NCI-H524 treated with DMSO at 0.1 percent for 48 hours (cell line): ENCODE data around the gene LUC7L.
"Not testable (repeated sequence)": the region's sequence is repeated elsewhere in the genome, so short reads cannot be mapped to it uniquely, and the experiment has no call there.

Experiments
- DNase-seq: peaks from one replicate; lab custom pipeline; 2025; lab: John Stamatoyannopoulos, UW

LUC7L gene, protein sequence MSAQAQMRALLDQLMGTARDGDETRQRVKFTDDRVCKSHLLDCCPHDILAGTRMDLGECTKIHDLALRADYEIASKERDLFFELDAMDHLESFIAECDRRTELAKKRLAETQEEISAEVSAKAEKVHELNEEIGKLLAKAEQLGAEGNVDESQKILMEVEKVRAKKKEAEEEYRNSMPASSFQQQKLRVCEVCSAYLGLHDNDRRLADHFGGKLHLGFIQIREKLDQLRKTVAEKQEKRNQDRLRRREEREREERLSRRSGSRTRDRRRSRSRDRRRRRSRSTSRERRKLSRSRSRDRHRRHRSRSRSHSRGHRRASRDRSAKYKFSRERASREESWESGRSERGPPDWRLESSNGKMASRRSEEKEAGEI

DNA sequence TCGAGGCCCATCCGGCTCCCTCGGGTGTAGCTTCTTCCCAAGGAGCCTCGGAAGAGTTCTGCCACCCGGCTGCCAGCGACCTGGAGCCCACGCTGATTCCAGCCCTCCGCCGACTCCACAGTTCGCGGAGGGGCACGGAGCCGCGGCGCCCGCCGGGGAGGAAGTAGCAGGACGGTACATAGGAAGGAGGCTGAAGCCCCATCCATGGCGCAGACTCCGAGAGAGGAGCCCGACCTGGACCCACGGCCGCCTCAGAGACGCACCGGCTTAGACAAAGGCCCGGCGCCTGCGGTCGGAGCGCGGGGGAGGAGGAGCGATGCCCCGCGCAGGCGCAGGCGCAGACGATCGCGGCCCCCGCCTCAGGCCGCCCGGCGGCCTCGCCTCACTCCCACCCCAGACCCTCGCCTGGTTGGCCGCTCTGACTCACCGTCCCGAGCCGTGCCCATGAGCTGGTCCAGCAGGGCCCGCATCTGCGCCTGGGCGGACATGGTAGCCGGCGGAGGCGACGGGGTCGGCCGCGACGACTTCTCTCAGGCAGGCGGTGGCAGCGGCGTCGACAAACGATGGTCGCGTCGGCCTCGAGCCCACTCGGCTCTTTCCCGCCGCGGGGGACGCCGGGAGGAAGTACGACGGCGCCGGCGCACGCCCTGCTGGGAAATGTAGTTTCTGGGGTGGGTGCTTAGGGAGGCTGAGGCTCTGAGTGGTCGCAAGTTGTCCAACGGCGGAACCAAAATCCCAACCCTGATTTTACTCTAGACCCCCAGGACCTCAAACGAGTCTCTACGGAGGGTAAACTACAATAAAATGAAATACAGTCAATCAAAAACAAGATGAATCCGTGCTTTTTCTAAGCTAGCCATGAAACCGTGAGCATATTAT lies at the start of gene LUC7L:
Gene LUC7L, minus strand, starts transcription at position 598 of the 879 bp plus-strand sequence. Its CDS starts 110 bp downstream, at position 488.
- DNase-seq = peak; percentile 47

DNA sequence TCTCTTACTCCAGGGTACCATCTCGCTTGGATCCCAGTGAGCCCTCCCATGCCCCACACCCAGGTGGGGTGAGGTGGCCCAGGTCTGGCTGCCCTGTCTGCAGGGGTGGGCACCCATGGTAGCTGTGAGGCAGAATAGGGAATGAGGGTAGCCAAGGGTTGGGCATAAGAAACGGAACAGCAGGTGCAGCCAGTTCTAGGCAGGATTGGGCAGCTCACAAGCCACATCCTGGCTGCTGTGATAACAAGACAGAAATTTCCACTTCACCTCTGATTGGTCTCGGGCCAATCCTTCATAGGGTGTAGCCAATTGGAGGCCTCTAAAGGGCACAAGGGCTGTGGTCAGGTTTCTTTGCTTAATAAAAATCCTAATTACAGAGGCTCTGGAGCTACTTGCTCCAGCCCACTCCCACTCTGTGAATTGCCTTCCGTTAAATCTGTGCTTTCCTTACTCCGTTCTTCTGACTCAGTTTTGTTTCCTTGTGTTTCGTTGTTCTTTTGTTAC lies 49.7 kb upstream of the LUC7L start:
- no peak for DNase-seq

DNA sequence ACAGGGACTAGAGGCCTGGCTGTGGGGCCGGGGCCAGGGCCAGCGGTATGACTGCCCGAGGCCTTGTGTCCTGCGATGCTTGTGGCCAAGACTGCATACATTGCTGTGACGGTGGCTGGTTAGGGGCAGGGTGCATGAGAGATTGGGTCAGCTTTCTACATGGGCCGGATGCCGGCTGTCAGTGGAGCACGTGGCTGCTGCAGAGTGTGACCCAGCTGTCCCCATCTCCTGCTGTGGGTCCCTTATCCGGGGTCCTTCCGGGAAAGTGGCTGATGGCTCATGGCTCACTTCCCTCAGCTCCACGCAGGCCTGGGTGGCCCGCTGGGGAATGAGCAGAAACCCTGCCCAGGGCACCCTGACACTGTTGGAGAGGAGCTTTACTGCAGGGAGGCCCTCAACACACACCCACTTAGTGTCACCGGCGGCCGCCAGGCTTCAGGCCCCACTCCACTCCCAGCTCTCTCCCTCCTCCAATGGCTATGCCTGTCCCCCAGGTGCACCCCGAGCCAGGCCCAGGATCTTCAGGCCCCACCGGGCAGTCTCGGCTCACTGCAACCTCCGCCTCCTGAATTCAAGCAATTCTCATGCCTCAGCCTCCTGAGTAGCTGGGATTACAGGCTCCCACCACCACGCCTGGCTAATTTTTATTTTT lies 47.3 kb upstream of the LUC7L start:
- DNase-seq = no peak

DNA sequence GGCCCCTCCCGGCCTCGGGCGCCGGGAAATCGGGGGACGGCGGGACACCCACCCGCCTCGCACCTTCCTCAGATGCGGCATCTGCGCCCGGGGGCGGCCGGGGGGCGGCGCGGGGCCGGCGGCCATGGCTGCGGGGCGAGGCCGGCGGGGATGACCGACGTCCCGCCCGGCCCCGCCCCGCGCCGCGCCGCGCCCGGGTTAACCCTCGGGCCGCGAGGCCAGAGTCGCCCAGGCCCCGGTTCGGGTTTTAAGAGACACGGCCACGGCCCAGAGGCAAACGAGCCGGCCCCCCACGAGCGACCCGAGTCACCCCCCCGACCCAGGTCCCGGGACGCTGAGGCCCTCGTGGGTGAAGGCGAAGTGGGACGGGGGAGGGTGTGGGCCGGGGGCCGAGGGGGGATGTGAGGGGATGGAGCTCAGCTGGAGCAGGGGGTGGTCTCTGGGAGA lies 46.6 kb upstream of the LUC7L start, which contains the start of gene RGS11:
Gene RGS11, minus strand, starts transcription at position 159 of the 447 bp plus-strand sequence. Its CDS starts 33 bp downstream, at position 126.
- no peak for DNase-seq

DNA sequence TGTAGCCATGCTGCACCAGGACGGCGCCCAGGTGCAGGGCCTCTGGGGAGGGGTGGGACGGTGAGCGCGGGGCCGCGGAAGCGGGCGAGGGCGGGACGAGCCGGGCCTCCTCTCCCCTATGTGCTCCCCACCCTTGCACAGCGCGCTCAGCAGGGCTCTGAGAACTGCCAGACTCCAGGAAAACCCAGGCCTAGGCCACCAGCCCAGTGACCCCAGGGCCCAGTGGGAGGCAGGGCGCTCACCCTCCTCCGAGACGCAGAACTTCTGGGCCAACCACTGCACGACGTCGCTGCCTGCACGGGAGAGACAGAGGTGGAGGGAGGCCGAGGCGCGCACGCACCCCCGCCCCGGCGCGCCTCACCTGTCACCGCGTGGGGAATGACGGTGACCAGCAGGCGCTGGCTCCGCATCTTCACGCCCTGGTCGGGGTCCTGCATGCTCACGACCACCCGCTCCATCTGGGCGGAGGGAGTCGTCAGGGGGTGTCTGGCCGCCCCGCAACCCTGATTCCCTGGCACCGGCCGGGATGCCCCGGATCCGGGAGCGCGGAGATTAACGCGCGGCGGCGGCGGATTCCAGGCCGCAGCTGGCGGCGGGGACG lies 45.9 kb upstream of the LUC7L start:
- DNase-seq = no peak

DNA sequence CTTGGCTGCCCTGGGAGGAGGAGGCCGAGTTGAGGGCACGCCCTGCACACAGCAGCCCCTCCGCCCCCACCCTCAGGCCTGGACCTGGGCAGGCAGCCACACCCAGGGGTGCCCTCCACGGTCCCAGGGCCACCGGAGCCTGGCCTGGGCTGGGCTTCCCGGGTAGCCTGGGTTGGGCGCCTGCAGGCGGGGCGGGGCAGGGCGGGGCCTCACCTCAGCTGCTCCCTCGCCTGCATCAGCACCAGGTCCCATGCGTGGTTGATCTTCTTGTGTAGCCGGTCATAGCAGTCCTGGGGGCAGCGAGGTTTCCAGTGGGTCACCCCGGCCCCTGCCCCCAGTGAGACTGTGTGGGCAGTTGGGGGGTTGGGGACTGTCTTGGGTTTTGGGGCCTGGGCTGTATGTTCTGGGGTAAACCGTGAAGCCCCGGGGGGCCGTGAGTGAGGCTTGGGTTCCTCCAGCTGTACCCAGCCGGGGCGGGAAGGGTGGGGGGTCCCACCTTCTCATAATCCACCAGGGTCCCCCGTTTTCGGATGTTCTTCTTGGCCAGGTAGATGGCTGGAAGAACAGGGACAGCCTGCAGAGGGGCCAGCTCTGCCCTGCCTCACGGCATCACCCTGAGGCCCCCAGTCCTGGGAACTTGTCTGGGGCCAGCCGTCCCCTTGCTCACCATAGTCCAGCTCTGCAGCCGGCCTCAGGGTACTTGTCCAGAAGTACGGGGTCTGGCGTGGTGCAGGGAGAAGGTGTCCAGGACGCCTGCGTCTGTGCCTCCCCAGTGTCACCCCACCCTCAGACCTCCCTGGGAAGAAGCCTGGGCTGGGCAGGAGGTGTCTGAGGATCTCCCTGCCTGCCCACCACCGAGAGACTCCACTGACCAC lies 44.5 kb upstream of the LUC7L start:
- DNase-seq = no peak

DNA sequence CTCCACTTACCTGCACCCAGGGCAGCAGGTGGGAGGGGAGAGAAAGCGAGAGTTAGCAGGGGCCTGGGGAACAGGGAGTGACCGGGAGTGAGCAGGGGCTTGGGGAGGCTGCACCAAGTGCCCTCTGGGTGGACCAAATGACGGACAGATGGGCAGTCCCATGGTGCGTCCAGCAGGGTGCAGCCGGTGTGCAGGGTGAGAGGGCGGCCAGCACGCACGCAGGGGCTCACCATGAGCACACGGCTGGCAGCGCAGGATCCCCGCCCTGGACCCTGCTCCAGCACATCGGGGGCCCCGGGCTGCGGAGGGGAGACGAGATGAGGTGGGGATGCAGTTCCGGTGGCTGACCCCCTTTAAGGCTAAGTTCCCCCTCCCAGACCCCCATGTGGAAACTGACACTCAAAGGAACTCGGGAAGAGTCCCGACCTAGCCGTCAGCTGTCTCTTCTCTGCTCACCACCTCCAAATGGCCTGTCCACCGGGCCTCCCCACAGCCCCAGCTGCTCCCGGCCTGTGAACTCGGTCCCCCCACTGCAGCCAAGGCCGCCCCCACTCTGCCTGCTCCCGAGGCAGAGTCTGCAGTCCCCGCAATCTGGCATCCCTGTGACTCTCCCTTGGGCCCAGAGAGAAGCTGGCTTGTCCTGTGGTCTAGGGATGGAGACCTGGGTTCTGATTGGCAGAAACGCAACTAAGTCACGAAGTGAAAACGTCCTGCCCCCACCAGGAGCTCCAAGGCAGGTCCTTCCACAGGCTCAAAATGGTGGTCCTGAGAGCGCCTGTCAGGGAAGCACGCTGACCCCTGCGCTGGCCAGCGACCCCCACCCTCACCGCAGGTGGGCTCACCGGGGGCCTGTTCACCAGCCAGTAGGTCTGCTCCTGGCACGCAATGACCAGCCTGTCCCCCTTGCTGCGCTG lies 43.6 kb upstream of the LUC7L start:
- DNase-seq = no peak

DNA sequence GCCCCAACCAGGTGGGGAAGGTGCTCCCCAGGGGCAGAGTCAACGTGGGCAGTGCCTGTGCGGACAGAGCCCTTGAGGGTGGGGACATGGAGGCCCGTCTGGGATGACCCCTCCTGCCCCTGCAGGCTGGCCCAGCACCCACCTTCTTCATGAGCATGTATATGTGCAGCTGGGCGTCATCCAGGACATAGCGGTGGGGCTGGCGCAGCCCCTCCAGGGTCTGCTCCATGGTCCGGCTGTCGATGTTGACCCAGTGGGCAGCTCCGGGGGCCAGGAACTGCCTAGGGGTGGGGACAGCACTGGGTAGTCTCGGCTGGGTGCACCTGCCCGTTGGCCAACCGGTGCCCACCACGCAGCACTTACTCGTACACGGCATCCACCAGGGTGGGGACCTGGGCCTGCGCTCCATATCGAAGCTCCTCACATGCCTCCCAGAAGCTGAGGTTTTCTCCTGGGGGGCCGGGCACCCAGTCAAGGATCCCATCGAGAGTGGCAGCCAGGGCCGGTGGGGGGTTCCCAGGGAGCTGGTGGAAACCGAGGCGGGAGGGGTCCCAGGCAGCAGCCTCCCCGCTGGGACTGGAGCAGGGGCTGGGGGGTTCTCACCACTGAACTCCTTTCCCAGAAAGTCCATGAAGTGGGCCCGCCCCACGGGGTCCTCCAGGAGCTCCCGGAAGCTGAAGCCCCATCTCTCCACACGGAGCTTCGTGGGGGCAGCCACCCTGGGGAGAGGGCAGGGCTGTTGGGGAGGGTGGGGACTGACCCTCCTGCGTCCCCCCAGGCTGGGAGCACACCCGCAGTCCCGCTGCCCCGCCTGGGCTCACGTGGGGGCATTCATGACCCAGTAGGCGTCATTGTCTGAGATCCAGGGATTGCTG lies 41.4 kb upstream of the LUC7L start:
- no peak for DNase-seq

DNA sequence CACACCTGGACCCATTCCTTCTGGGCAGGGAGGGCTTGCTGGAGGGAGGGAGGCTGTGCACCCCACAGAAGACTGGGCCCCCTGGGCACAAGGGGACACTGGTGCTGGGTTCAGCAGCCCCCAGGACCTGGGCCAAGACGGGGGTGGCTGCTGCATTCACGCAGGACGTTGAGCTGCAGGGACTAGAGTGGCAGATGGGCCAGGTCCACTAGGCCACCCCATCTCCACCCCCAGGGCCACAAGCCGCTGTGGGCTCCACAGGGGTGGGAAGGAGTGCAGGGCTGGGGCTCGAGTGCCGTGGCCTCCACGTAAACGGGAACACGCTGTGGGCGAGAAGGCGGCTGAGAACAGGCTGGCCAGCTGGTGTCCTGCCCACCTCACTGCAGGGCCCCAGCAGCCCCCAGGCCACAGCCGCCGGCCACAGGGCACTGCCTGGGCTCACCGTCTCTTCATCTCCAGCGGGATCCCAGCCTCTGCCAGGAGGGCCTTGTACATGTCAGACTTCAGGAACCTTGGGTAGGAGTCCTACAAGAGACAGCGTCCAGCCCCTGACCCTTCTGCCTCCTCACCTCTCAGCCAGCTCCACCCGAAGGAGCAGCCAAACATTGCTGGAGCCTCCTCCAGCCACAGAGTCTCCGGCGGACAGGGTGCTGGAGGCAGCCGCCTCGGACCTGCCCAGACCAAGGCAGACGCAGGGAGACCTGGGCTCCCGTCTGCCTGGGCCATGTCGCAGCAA lies 40.0 kb upstream of the LUC7L start:
- DNase-seq = no peak

DNA sequence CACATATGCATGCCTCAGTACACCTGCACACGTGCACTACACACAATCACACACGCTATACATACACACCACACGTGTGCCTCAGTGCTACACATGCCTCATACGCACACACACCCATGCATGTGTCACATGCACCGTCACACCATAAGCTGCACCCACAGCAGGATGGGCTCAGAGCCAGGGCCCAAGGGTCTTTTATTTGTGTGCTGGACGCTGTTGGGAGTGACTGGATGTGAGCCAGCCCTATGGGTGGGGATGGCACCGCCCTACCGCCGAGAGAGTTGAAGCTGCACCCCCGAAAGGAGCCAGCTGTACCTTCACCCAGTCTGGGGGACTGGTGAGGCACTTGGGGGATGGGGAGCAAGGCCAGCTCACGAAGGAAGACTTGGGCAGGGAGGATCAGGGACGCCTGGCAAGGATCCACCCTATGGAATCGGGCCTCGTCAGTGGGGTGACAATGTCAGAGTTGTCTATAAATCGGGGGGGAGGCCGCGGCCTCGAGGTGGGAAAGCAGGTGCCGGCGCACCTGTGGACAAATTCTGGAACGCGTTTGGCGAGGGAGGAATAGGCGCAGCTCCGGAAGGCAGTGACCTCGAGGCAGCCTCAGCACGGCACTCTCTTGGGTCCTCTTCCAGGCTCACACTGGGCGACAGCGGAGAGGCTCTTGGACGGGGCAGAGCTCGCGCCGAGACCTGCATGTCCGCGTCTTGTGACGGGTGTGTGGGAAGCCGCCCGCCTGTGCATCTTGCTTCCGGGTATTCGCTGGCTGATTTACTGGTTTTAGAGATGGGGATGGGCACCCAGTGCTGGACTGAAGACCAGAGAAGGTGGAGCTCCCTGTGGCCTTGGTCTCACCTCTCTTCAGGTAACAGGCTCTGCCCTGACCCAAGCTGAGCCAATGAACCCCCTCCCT lies 39.1 kb upstream of the LUC7L start:
- no peak for DNase-seq

DNA sequence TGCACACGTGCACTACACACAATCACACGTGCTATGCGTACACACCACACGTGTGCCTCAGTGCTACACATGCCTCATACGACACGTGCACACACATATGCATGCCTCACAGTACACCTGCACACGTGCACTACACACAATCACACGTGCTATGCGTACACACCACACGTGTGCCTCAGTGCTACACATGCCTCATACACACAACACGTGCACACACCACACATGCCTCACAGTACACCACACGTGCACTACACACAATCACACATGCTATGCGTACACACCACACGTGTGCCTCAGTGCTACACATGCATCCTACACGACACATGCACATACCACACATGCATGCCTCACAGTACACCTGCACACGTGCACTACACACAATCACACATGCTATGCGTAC lies 38.3 kb upstream of the LUC7L start:
- DNase-seq = not testable (repeated sequence)

DNA sequence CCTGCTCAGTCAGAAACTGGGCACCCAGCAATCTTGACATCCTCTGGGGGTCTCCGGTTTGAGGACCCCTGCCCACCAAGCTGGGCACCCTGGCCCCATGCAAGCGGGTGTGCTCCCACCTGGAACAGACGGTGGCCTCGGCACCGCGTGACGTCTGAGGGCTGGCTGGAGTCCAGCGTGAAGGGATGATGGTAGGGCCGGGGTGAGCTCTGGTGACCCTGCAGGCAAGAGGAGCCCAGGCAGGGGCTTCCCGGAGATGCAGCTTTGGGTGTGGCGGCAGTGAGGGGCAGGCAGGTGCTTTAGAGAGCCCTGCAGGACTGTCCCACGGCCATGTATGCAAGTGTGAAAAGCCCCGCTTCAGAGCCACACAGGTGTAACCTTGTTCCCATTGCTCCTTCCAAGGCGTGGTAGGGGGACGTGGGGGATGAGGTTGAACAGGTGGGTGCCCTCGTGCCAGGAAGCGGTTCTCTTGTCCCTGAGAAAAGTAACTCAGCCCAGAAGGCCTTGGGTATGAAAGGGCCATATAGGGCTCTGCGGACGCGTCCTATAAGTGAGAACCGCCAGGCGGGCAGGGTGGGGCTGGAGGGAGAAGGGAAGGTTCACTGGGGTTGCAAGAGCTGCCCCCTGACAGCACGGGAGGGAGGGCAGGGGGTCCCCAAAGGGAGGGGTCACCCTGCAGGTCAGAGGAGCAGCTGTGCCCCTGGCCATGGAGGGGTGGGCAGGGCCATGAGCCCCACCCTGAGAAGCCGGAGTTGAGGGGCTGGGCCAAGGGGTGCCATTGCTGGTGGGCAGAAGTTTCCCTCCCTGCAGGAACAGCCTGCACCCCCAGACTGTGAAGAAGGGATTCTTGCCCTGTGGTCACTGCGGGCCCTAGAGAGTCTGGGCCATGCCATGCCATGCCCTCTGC lies 37.3 kb upstream of the LUC7L start:
- no peak for DNase-seq

DNA sequence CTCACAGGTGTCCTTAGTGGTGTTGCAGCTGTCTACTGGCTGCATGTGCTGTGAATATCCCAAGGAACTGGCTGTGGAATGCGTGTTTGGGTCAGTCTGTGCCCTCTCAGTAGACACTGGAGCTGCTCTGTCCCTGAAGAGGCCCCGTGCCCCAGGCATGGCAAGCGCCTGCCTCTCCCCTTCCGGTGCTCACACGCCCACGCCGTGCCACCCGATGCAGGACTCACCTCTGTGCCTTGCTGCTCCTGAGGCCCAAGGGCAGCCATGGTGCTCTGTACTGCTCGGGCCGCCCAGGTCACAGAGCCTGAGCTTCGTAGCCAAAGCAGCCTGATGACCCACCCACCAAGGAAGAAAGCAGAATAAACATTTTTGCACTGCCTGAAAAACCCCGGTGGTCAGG lies 36.5 kb upstream of the LUC7L start:
- DNase-seq = no peak

DNA sequence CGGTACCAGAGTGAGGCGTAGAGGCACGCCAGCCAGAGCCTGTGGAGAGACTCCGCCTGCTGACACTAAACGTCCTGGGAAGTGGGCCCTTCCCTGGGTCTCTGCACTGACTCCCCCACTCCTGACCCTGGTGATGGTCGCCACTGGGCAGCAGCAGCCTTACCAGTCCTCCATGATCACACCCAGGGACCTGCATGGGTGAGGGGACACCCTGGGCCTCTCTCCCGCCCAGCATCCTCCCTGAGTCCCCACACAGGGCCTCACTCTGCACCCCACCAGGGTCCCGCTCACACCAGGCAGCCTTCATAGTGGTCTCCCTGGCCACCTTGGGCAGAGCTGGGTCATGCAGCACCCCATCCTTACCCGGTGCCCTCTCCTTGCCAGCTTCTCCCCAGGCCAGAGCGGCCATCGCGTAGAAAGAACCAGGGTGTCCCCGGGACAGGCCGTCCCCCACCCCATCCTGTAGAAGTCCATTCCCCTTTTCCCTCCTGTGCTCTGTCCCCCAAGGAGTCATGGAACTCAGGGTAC lies 35.8 kb upstream of the LUC7L start:
- DNase-seq = no peak

DNA sequence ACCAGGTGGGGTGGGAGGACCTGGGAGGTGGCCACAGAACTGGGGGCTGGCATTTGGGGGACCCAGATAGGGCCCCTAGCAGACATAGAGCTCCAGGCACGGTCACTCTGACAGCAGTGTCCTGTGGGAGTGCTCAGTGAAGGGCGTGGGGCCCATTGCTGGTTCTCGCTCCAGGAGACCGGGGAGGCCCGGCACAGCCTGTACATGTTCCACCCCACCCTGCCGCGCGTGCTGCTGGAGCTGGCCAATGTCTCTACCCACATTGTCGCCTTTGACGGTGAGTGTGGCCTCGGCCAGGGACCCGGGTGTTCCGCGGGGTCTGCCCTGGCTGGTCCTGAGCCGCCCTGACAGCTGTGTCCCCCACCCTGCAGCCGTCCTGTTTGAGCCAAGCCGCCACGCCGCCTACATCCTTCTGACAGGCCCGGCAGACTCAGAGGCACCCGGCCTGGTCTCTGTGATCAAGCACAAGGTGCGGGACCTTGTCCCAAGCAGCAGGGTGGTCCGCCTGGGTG lies 35.2 kb upstream of the LUC7L start:
- no peak for DNase-seq
